RPMI7951 (cell line): ENCODE data around the gene CHTOP. TPM values are rescaled to one million over a fixed set of nuclear protein-coding genes. Genes with fewer than 3 reads are reported as not detected.
"Not testable (repeated sequence)": the region's sequence is repeated elsewhere in the genome, so short reads cannot be mapped to it uniquely, and the experiment has no call there.

Experiments
- DNase-seq: peaks from one replicate; pipeline ENCODE4 v3.0.0-alpha.2; 2012; ENCODE audit warnings: low read depth
- total RNA-seq: library from RNA; depleted of rRNA; stranded (reverse); fragments of >200 nt; shearing (Covaris generic); gene quantifications from 2 replicates; pipeline ENCODE4 v1.2.3, GENCODE V29; 2014

Gene CHTOP
- total RNA-seq, 1 experiment from 2014 or later, result 34.7 TPM

- DNase-seq, result no peak
Measured at GRCh38 chr1:153659175-153659534, 25.3 kb downstream of the CHTOP start.

GRCh38 chr1:153659656-153660055 lies 25.8 kb downstream of the CHTOP start:
- no peak for DNase-seq

GRCh38 chr1:153661111-153661708 lies 27.3 kb downstream of the CHTOP start:
- peak; percentile 25 for DNase-seq

GRCh38 chr1:153662269-153662668 lies 28.4 kb downstream of the CHTOP start:
- DNase-seq, result no peak

- DNase-seq, result peak; percentile 31
Measured at GRCh38 chr1:153663211-153663610, 29.3 kb downstream of the CHTOP start.

GRCh38 chr1:153667439-153667838 lies 33.6 kb downstream of the CHTOP start:
- no peak for DNase-seq

- not testable (repeated sequence) for DNase-seq
Measured at GRCh38 chr1:153668672-153669071, 34.8 kb downstream of the CHTOP start.

GRCh38 chr1:153669606-153670005 lies 35.7 kb downstream of the CHTOP start:
- no peak for DNase-seq

- DNase-seq, result no peak
Measured at GRCh38 chr1:153670257-153670858, 36.5 kb downstream of the CHTOP start.

GRCh38 chr1:153670859-153671627 lies 37.2 kb downstream of the CHTOP start, which contains the start of gene ILF2:
ILF2 (minus strand) TSS chr1:153670993; CDS start chr1:153670922, 71 bp downstream.
- peak; percentile 99 for DNase-seq

GRCh38 chr1:153671628-153672353 lies 37.9 kb downstream of the CHTOP start:
- DNase-seq, result peak; percentile 76

GRCh38 chr1:153673511-153673910 lies 39.6 kb downstream of the CHTOP start:
- no peak for DNase-seq

- peak; percentile 35 for DNase-seq
Measured at GRCh38 chr1:153677718-153678518, 44.1 kb downstream of the CHTOP start.

- no peak for DNase-seq
Measured at GRCh38 chr1:153678519-153679336, 44.9 kb downstream of the CHTOP start, which contains the start of gene NPR1. NPR1 (plus strand) TSS chr1:153678688; CDS start chr1:153679109, 421 bp downstream.

GRCh38 chr1:153679337-153680119 lies 45.7 kb downstream of the CHTOP start:
- DNase-seq, result no peak

- no peak for DNase-seq
Measured at GRCh38 chr1:153680120-153680403, 46.2 kb downstream of the CHTOP start.

- no peak for DNase-seq
Measured at GRCh38 chr1:153682730-153683129, 48.9 kb downstream of the CHTOP start.

- peak; percentile 28 for DNase-seq
Measured at GRCh38 chr1:153683854-153684253, 50.0 kb downstream of the CHTOP start.

GRCh38 chr1:153684892-153685291 lies 51.0 kb downstream of the CHTOP start:
- no peak for DNase-seq
